ENCODE results near the gene SPACA5.

GRCh38 chrX:48002929-48003328 lies 3.9 kb upstream of the SPACA5 start:
- no peak for TF ChIP-seq CTCF (IDR thresholded peaks at IDR 0.05; ENCODE audit: extremely low read depth in 1 of 2, insufficient read depth in 1 of 2, low read depth in 1 of 2, low read length in 2 of 2)
- TF ChIP-seq POLR2A (IDR thresholded peaks at IDR 0.05; ENCODE audit: low read depth, low read length) = no peak
- no peak for TF ChIP-seq EZH2 (IDR thresholded peaks at IDR 0.05; ENCODE audit: borderline replicate concordance, low read depth, low read length, severe bottlenecking)
- no peak for TF ChIP-seq POLR2AphosphoS5 (IDR thresholded peaks at IDR 0.05; ENCODE audit: insufficient read depth, low read depth, low read length)
